Non-pigmented ciliary epithelial cell (primary cell): Measurements from ENCODE around the gene SULT2A1.
"Not testable (repeated sequence)": the region's sequence is repeated elsewhere in the genome, so short reads cannot be mapped to it uniquely, and the experiment has no call there.

ENCODE experiments used
- DNase-seq: peaks from one replicate; pipeline ENCODE4 v3.0.0-alpha.2; 2010; ENCODE audit warnings: low read depth

The SULT2A1 gene

GRCh38 chr19:47860602-47861297 lies 25.4 kb downstream of the SULT2A1 start:
- no peak for DNase-seq

DNA sequence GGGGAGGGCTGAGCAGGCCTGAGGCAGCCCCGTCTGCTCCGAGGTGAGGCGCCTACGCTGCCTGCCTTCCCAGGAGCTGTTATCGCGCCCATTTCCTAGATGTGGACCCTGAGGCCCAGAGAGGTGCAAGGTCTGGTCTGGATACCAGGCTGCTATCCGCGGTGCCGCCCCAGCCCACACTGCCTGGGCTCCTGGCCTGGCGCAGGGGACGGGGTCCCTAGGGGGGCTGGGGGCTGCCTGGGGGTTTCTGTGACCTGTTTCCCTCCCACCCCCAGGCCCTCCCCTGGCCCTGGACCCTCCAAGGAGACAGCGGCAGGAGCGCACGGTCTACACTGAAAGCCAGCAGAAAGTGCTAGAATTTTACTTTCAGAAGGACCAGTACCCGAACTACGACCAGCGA lies 26.3 kb downstream of the SULT2A1 start:
- DNase-seq, result not testable (repeated sequence)

DNA sequence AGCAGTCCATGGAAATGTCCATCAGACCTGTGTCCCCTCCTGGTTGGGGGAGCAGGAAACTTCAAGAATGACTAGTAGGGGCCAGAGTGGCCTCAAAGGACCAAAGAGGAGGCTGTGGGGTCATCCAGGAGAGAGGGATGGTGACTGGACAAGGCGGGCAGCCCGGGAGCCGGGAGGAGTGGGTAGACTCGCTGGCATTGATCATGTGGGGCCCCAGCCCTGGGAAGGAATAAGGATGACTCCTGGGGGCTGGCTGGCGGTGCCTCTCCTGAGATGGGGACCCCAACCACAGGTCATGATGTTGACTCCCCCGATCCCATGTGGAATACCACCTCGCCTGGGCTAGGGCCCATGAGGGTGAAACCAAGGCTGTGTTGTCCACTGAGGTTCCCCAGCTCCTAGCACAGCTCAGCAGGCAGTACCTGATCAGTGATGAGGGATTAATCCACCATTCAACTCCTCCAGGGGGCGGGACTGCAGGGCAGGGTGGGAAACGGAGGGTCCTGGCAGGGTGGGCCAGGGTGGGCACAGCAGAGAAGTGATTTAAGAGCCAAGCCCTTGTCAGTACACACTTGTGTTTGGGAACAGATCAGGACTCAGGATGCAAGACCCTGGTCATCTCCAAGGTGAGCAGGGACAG lies 27.3 kb downstream of the SULT2A1 start, which contains the start of gene TPRX2:
TPRX2 (plus strand) TSS at position 590 of the 640 bp plus-strand sequence; CDS start at position 602, 12 bp downstream.
- not testable (repeated sequence) for DNase-seq

GRCh38 chr19:47858231-47858630 lies 27.9 kb downstream of the SULT2A1 start:
- DNase-seq, result not testable (repeated sequence)

DNA sequence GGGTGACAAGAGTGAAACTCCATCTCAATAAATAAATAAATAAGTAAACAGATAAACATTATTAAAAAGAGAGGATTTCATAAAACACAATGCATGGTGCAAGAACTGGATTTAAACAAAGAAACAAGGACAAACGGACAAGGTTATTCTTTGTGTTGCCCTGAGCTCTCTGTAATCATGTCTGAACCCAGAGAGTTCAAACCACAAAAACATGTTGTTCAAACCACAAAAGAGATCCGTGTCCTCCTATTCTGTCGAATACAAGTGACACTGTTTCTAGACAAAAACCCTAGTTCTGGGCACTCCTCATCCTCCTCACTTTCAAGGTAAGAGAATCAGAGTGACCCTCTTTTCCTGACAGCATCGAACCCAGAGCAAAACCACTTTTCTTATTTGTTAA lies 31.7 kb downstream of the SULT2A1 start:
- DNase-seq, result no peak

DNA sequence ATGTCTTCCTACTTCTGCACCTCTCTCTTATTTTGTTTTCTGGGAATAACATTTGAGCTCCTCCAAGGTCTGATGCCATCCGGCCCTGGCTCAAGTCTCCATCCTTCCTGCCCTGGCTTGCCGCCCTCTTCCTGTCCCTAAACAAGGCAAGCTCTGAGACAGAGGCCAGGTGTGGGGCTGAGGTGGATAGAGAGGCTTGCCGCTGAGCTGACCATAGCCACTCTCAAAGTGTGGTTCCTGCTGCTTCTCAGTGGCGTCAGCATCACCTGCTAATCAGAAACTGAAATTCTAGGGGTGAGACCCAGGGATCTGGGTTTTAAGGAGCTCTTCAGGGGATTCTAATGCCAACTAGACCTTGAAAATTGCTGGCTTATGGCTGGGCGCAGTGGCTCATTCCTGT lies 33.1 kb downstream of the SULT2A1 start:
- no peak for DNase-seq

DNA sequence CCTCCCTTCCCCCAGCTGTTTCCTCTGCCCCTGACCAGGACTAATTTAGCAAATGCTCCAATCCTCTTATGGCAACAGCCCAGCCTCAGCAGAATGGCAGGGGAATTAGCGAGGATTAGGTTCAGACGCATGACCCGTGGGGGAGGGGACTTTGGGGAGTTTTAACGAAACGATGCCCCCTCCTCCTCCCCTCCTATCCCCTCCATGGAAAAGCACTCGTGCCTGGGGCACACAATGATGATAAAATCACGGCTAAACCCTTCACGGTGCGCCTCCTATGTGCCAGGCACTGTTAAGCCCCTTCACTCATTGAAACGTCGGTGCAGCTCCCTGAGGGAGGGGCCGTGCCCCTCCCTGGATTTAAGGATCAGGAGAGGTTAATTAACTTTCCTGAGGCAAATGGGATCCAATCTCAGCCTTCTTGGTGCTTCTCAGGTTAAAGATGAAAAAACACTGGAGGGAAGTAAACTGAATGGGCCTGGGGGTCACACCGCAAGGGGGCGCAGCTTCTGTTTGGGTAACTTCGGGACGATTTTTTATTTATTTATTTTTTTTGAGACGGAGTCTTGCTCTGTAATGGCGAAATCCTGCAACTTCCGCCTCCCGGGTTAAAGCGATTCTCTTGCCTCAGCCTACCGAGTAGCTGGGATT lies 37.2 kb downstream of the SULT2A1 start:
- DNase-seq, result no peak

DNA sequence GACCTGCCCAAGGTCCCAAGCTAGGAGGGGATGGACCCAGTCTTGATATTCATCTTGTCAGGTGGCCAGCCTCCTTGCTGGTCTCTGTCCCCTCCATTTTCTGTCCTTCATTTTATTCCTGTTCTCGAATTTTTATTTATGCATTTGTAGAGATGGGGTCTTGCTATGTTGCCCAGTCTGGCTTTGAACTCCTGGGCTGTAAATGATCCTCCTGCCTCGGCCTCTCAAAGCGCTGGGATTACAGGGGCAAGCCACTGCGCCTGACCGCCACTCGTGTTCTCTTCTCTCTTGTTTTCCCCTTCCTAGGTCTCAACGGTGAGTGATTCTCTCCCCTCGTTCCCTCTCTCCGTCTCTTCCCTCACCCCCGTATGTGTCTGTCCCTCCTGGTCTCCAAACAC lies 37.7 kb downstream of the SULT2A1 start:
- DNase-seq, result no peak

DNA sequence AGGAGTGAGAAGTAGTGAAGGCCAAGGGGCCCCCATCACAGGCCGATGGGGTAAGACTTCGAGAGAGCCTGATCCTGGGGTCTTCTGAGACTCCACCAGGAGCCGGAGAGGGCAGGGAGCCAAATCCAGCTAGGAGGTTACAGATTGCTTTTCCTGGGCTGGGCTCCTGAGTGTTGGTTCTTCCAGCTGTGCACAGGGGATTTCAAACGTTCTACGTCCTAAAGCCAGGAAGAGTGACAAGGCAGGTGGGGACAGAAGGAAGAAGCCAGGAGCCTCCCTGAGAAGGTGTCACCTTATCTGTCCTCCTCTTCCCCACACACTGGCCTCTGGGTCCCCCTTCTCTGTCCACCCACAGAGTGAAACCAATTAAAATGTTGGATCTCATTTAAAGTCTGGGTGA lies 43.2 kb downstream of the SULT2A1 start:
- DNase-seq, result no peak

GRCh38 chr19:47839913-47840312 lies 46.2 kb downstream of the SULT2A1 start:
- DNase-seq, result no peak

DNA sequence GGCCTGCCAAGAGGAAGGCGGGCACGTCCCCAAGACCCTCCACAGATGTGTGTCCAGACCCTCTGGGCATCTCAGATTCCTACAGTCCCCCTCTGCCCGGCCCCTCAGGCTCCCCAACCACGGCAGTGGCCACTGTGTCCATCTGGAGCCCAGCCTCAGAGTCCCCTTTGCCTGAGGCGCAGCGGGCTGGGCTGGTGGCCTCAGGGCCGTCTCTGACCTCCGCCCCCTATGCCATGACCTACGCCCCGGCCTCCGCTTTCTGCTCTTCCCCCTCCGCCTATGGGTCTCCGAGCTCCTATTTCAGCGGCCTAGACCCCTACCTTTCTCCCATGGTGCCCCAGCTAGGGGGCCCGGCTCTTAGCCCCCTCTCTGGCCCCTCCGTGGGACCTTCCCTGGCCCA lies 46.7 kb downstream of the SULT2A1 start:
- DNase-seq, result no peak

DNA sequence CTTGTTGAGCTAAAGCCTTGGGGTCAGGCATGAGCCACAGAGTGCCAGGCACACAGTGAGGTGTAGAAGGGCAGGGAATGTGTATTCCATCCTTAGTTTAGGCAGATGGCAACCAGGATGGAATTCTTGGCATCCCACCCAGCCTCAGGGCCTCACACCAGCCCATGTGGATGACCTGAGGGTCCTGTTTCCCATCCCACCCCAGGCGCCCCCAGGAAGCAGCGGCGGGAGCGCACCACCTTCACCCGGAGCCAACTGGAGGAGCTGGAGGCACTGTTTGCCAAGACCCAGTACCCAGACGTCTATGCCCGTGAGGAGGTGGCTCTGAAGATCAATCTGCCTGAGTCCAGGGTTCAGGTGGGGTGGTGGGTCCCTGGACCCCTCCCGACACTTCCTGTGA lies 50.1 kb downstream of the SULT2A1 start:
- no peak for DNase-seq

DNA sequence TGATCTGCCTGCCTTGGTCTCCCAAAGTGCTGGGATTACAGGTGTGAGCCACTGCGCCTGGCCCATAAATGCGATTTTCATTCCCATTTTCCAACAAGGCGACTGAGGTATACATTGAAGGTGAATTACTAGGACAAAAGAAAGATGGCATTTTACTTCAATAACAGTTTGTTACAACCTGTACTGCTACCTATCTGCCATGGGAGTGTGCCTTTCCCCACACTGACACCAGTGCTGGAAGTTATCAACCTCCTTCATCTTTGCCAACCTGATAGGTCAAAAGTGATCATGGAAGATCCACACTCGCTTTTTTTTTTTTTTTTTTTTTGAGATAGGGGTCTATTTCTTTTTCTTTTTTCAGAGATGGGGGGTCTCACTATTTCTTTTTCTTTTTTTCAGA lies 53.4 kb downstream of the SULT2A1 start:
- no peak for DNase-seq

DNA sequence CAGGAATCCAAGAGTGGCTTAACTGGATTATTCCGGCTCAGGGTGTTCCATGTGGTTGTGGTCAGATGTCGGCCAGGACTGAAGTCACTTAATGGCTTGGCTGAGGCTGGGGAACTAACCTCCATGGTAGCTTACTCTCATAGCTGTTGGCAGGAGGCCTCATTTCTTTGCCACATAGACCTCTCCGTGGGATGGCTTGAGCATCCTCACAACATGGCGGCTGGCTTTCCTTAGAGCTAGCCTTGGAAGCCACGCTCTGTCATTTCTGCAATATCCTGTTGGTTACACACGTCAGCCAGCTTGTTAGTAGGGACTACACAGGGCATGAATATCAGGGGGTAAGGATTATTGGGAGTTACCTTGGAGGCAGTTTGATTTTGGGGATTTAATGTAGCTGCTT lies 59.3 kb downstream of the SULT2A1 start:
- no peak for DNase-seq

DNA sequence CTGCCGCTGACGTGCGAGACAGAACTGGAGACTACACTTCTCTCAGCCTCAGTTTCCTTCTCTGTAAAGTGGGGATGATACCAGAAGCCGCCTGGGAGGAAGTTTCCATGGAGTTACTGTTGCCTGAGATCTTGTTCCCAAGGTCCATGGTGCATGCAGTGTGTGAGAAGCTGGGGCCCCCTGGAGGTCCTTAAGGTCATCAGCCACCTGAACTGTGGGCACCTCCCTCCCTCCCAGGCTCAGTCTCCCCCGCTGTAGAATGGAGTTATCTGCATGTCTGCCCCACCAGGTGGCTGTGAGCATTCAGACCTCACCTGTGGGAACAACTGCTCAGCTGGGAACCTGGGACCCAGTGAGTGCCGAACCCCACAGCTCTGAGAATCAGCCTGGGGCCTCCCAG lies 61.7 kb downstream of the SULT2A1 start:
- DNase-seq, result no peak

DNA sequence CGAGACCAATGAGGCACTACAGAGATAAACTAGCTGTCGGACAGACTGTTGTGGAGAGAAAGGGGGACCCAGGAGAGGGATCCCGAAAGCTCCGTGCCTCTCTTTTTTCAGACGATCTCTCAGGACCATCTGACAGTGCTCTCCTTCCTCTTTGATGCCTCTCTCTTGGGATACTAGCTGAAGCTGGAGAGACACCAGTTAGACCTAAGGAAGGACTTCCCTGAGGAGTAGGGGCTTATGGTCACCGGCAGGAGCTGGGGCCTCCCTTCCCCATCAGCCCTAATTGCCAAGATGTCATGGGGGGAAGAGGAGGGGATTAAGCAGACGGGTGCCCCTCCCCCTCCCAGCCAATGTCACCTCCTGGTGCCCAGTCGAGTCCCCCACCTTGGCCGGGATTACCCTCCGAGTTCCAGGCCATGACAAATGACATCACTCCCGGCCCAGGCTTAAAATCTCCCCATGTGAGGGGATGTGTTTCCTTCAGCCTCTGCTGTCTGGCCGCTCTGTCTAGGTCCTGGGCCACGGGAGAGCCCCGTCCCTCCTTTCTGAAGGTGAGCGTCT lies 64.6 kb downstream of the SULT2A1 start, which contains the start of gene CRX:
CRX (plus strand) TSS at position 478 of the 561 bp plus-strand sequence. CDS start 12,507 bp downstream, outside the sequence.
- DNase-seq, result no peak
